ENCODE data around the gene ECM2.

The ECM2 gene

GRCh38 chr9:92446536-92446935, 89.3 kb downstream of the ECM2 start:
- DNase-seq (ENCODE audit: insufficient read length, low spot score) (no peak), FAIRE-seq (no peak)
- no peak for TF ChIP-seq CTCF (IDR thresholded peaks at IDR 0.05; ENCODE audit: insufficient read depth, missing control alignments)
